OCI-LY1 (cell line): ENCODE data around the gene DBNDD1.

Source experiments
- H2AFZ ChIP-seq: fragments of 200-600 bp; sonication (generic), shearing (Covaris generic); 2 replicates; pipeline ENCODE4 v1.6.0; 2014; ENCODE audit warnings: antibody characterized with exemption, mild to moderate bottlenecking, low read length
- H3F3A ChIP-seq: fragments of 200-600 bp; sonication (generic), shearing (Covaris generic); 2 replicates; pipeline ENCODE4 v1.6.0; 2014; ENCODE audit warnings: mild to moderate bottlenecking, antibody characterized with exemption, low read length, moderate library complexity; ENCODE audit not compliant: insufficient read depth
- H3K27ac ChIP-seq: fragments of 200-600 bp; sonication (generic); 2 replicates; pipeline ENCODE4 v1.5.1; 2014; ENCODE audit warnings: low read length, mixed run types, mild to moderate bottlenecking, low read depth; ENCODE audit not compliant: poor library complexity, severe bottlenecking
- H3K27me3 ChIP-seq: fragments of 200-600 bp; sonication (generic); 2 replicates; pipeline ENCODE4 v1.6.0; 2014; ENCODE audit warnings: antibody characterized with exemption, mild to moderate bottlenecking, low read length, moderate library complexity; ENCODE audit not compliant: insufficient read depth
- H3K36me3 ChIP-seq: fragments of 200-600 bp; sonication (generic); 2 replicates; pipeline ENCODE4 v1.6.1; 2014; ENCODE audit warnings: mild to moderate bottlenecking, antibody characterized with exemption, low read length, moderate library complexity, mixed read lengths; ENCODE audit not compliant: insufficient read depth
- H3K4me1 ChIP-seq: fragments of 200-600 bp; sonication (generic); 2 replicates; pipeline ENCODE4 v1.5.1; 2014; ENCODE audit warnings: mild to moderate bottlenecking, low read length, moderate library complexity; ENCODE audit not compliant: insufficient read depth, severe bottlenecking
- H3K4me2 ChIP-seq: fragments of 200-600 bp; sonication (generic), shearing (Covaris generic); 2 replicates; pipeline ENCODE4 v1.6.1; 2014; ENCODE audit warnings: low read length
- H3K4me3 ChIP-seq: fragments of 200-600 bp; sonication (generic); 2 replicates; pipeline ENCODE4 v1.5.1; 2014; ENCODE audit warnings: low read length, low read depth, mild to moderate bottlenecking, mixed read lengths; ENCODE audit not compliant: poor library complexity, severe bottlenecking
- H3K79me2 ChIP-seq: fragments of 200-600 bp; shearing (Covaris generic); 2 replicates; pipeline ENCODE4 v1.6.1; 2016; ENCODE audit warnings: mixed run types, low read length, mixed read lengths; ENCODE audit not compliant: insufficient read depth
- H3K9ac ChIP-seq: fragments of 200-600 bp; sonication (generic), shearing (Covaris generic); 2 replicates; pipeline ENCODE4 v1.6.1; 2014; ENCODE audit warnings: mild to moderate bottlenecking, low read length, mixed read lengths
- H3K9me2 ChIP-seq: fragments of 200-600 bp; sonication (generic), shearing (Covaris generic); 2 replicates; pipeline ENCODE4 v1.6.1; 2014; ENCODE audit warnings: low read depth, mild to moderate bottlenecking, low read length, mixed read lengths
- H3K9me3 ChIP-seq: fragments of 200-600 bp; shearing (Covaris generic); 2 replicates; pipeline ENCODE4 v1.6.1; 2014; ENCODE audit warnings: low read length, mixed read lengths
- H4K20me1 ChIP-seq: fragments of 200-600 bp; sonication (generic), shearing (Covaris generic); 2 replicates; pipeline ENCODE4 v1.6.0; 2016; ENCODE audit warnings: mild to moderate bottlenecking, low read length; ENCODE audit not compliant: insufficient read depth
- CTCF ChIP-seq: fragments of 200-600 bp; sonication (generic), shearing (Covaris generic); IDR thresholded peaks from 2 replicates; pipeline ENCODE4 v1.5.1; 2017; ENCODE audit warnings: mild to moderate bottlenecking, antibody characterized with exemption, low read length, moderate library complexity, mixed read lengths
- EZH2 ChIP-seq: fragments of 200-600 bp; sonication (generic), shearing (Covaris generic); IDR thresholded peaks from 2 replicates; pipeline ENCODE4 v1.8.0; 2017; ENCODE audit warnings: borderline replicate concordance, mixed run types, mild to moderate bottlenecking, antibody characterized with exemption, low read length, moderate library complexity, mixed read lengths

The DBNDD1 gene

DNA sequence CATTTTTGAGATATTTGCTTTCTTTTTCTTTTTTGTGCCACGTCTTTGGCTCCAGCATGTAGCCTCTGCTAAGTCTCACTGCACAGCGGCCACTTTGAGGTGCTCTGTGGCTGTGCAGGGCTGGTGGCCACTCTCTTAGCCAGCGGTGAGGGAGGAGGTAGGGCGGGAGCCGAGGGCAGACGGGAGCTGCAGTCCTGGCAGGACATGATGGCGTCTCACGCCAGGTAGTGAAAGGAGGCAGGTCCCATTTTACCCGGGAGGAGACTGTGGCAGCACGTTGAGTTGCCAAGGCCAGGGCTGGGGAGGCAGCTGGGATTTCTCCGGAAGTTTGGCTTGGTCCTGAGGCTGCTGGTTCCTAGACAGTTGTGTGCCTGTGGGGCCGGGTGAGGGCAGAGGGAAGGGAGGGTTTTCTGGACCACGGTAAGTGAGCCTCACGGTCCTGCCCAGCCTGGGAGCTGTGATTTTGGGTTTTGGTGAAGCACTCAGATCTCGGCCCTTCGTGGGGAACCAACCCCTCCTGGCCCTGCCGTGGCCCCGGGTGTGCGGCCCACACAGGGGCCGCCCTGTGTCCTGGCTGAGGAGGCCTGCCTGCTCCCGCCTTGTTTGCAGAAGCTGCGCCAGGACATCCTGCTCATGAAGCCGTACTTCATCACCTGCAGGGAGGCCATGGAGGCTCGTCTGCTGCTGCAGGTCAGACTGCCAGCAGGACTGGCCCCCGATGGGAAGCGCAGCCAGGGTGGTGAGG, 56.3 kb downstream of the DBNDD1 start:
- Histone ChIP-seq H3K27ac (no peak overlapping the region), H3K79me2 (no peaks in the 10 kb centered on the region), H3K9ac (no peak overlapping the region), H3K9me3 (no peaks in the 10 kb centered on the region), H3K4me1 (no peaks in the 10 kb centered on the region), H3F3A (no peaks in the 10 kb centered on the region), H3K27me3 (no peaks in the 10 kb centered on the region), H3K36me3 (peaks cover 67% of the 10 kb centered on the region), H3K9me2 (no peaks in the 10 kb centered on the region), H3K4me2 (no peak overlapping the region), H4K20me1 (no peaks in the 10 kb centered on the region), H2AFZ (no peak overlapping the region), H3K4me3 (no peak overlapping the region)
- no peak for TF ChIP-seq CTCF
- no peak for TF ChIP-seq EZH2

DNA sequence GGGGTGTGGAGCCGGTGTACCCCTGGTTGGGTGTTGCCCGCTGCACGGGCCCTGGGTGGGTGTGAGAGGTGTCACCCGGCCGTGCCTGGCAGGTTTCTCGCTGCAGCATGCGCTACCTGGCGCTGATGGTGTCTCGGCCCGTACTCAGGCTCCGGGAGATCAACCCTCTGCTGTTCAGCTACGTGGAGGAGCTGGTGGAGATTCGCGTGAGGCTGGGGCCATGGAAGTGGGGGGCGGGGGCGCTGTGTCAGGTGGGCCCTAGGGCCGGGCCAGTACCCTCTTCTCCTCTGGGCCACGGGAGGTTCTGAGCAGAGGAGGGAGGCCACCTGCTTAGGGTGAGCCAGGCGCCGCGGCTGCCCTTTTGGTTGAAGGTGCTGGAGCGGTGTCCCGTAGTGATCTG, 57.3 kb downstream of the DBNDD1 start:
- Histone ChIP-seq H3K9ac (no peak overlapping the region), H3F3A (no peaks in the 10 kb centered on the region), H3K4me2 (no peak overlapping the region), H3K27ac (no peak overlapping the region), H3K27me3 (no peaks in the 10 kb centered on the region), H3K36me3 (peaks cover 77% of the 10 kb centered on the region), H4K20me1 (no peaks in the 10 kb centered on the region), H3K9me3 (no peaks in the 10 kb centered on the region), H3K9me2 (no peaks in the 10 kb centered on the region), H2AFZ (no peak overlapping the region), H3K79me2 (no peaks in the 10 kb centered on the region), H3K4me1 (peaks cover 6% of the 10 kb centered on the region), H3K4me3 (no peak overlapping the region)
- no peak for TF ChIP-seq CTCF
- no peak for TF ChIP-seq EZH2

GRCh38 chr16:89960966-89961365, 58.3 kb downstream of the DBNDD1 start:
- H3K4me1 ChIP-seq = peaks cover 15% of the 10 kb centered on the region
- H3K4me3 ChIP-seq = no peak overlapping the region
- H3K9me2 ChIP-seq = no peaks in the 10 kb centered on the region
- peaks cover 71% of the 10 kb centered on the region for H3K36me3 ChIP-seq
- H3K27ac ChIP-seq = no peak overlapping the region
- no peak overlapping the region for H2AFZ ChIP-seq
- no peak overlapping the region for H3K4me2 ChIP-seq
- H3K9ac ChIP-seq = no peak overlapping the region
- H3F3A ChIP-seq = no peaks in the 10 kb centered on the region
- no peaks in the 10 kb centered on the region for H3K79me2 ChIP-seq
- H4K20me1 ChIP-seq = no peaks in the 10 kb centered on the region
- H3K27me3 ChIP-seq = no peaks in the 10 kb centered on the region
- no peaks in the 10 kb centered on the region for H3K9me3 ChIP-seq
- TF ChIP-seq CTCF (no peak), EZH2 (no peak)
